Small intestine (tissue), 7 donors: ENCODE results near the gene ROR1. TPM values are rescaled to one million over a fixed set of nuclear protein-coding genes. Genes with fewer than 3 reads are reported as not detected.

Experiments
- DNase-seq, 2 donors: peaks; one replicate each; pipeline versions ENCODE4 v3.0.0 to v3.0.0-alpha.2; 2013
- FAIRE-seq: peaks from 2 replicates; lab custom pipeline; 2012; peaks lifted over from hg19 to GRCh38; lab: Jason Lieb, UNC
- H3K27ac ChIP-seq, 3 donors: one replicate each; pipeline ENCODE4 v1.5.1; 2013; ENCODE audit warnings: low read length in 2 of 3, mild to moderate bottlenecking in 2 of 3, control low read depth in 1 of 3, inconsistent platforms in 1 of 3, low read depth in 1 of 3, moderate library complexity in 1 of 3
- H3K27me3 ChIP-seq, 3 donors: one replicate each; pipeline ENCODE4 v1.6.1; 2013; ENCODE audit warnings: low read length in 3 of 3, inconsistent platforms in 1 of 3; ENCODE audit not compliant: control insufficient read depth in 3 of 3, insufficient read depth in 3 of 3
- H3K36me3 ChIP-seq, 3 donors: one replicate each; pipeline ENCODE4 v1.6.1; 2013; ENCODE audit warnings: low read length in 3 of 3, inconsistent platforms in 1 of 3, low read depth in 1 of 3, mild to moderate bottlenecking in 1 of 3, moderate library complexity in 1 of 3; ENCODE audit not compliant: control insufficient read depth in 3 of 3, insufficient read depth in 2 of 3
- H3K4me1 ChIP-seq, 3 donors: one replicate each; pipeline ENCODE4 v1.6.1; 2013; ENCODE audit warnings: low read length in 2 of 3, inconsistent platforms in 1 of 3, low read depth in 1 of 3, mild to moderate bottlenecking in 1 of 3, moderate library complexity in 1 of 3; ENCODE audit not compliant: control insufficient read depth in 3 of 3, insufficient read depth in 2 of 3
- H3K4me3 ChIP-seq, 3 donors: one replicate each; pipeline ENCODE4 v1.5.1; 2013; ENCODE audit warnings: low read length in 3 of 3, control low read depth in 1 of 3, inconsistent platforms in 1 of 3, low read depth in 1 of 3, mild to moderate bottlenecking in 1 of 3, moderate library complexity in 1 of 3
- H3K9me3 ChIP-seq, 2 donors: one replicate each; pipeline ENCODE4 v1.6.1; 2013; ENCODE audit warnings: low read depth in 1 of 2, low read length in 1 of 2; ENCODE audit not compliant: control insufficient read depth in 2 of 2, insufficient read depth in 1 of 2
- WGBS, 3 donors: extraction: QIAGEN DNeasy Blood & Tissue Kit; methylation state at CpG; one replicate each; pipeline ENCODE4 v1.1.7; 2013; 5-methylcytosine and 5-hydroxymethylcytosine counted together
- polyA plus RNA-seq, 4 donors: library from polyadenylated mRNA; stranded (reverse) in 3 of 4; unstranded in 1 of 4; fragments of 200-250 nt in 3 of 4; fragments of 120-200 nt in 1 of 4; gene quantifications; one replicate each; pipeline versions ENCODE4 v1.2.1 to v1.2.3, GENCODE V29; 2013
- donor health status: healthy with polysubstance abuse.
- donor health status: control.
- donor health status: control.
- donor health status: Bipolar disorder and iron deficiency.
- donor health status: healthy.

Gene ROR1
- polyA plus RNA-seq, 4 donors: 0.22 to 3.6 (median 3.2) TPM; not detected in 1

- H3K9me3 ChIP-seq: peaks cover 0 to 2% of the 10 kb centered on the region in 2 donors
- no peak for DNase-seq
- no peaks in the 10 kb centered on the region for H3K36me3 ChIP-seq
- 63 to 81% (median 71%) methylated on average over 8 of the region's 8 CpGs for WGBS, 3 donors
- no peak for FAIRE-seq
- H3K4me1 ChIP-seq: peaks cover 0 to 7% (median 0%) of the 10 kb centered on the region in 3 donors
- no peak overlapping the region for H3K4me3 ChIP-seq
- peaks cover 0 to 1% (median 0%) of the 10 kb centered on the region in 3 donors for H3K27me3 ChIP-seq
- H3K27ac ChIP-seq: peak overlapping the region in 1 of 3 donors; percentile 33
Measured at GRCh38 chr1:63892632-63893395, 119.0 kb downstream of the ROR1 start.

- Histone ChIP-seq H3K27ac (no peak overlapping the region), H3K36me3 (no peaks in the 10 kb centered on the region), H3K27me3 (peaks cover 0 to 2% (median 0%) of the 10 kb centered on the region in 3 donors), H3K4me1 (peaks cover 0 to 8% (median 0%) of the 10 kb centered on the region in 3 donors), H3K4me3 (no peak overlapping the region), H3K9me3 (peaks cover 0 to 4% of the 10 kb centered on the region in 2 donors)
- WGBS, 3 donors: 90 to 95% (median 94%) methylated on average over 3 of the region's 3 CpGs
- no peak for DNase-seq
- no peak for FAIRE-seq
Measured at GRCh38 chr1:63893976-63894375, 120.2 kb downstream of the ROR1 start.

DNA sequence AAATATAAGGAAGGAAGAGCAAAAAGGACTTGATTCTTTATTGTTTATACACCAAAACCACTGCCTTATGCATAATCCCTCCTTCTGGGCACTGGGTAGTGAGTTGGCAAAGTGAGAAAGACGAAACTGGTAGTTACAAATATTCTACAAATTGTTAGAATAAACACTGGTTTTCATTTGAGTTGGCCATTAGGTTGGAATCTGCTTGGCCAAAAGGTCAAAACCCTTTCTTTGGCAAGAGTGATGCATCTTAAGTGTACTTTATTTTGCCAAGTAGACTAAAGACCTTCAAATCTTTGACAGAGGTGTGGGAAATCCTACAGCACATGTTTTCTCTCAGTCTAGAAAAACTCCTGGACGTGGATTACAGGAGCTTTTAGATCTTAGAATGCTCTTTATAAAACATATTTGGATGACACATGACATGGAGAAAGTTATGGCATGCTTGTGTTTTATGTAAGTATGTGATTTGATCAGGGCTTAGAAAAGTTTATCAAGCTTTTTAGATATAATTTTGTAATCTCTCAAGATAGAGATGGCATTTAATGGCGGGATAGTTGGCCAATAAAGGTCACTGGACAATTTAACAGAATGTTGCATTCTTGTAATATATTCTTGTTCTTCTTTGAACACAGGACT is 120.9 kb downstream of the ROR1 start:
- Histone ChIP-seq H3K4me1 (peaks cover 0 to 8% (median 0%) of the 10 kb centered on the region in 3 donors), H3K27me3 (peaks cover 0 to 2% (median 0%) of the 10 kb centered on the region in 3 donors), H3K4me3 (no peak overlapping the region), H3K27ac (no peak overlapping the region), H3K36me3 (no peaks in the 10 kb centered on the region), H3K9me3 (peaks cover 0 to 4% of the 10 kb centered on the region in 2 donors)
- FAIRE-seq (no peak), DNase-seq (no peak)
- WGBS, 3 donors: 73 to 92% (median 74%) methylated on average over 3 of the region's 3 CpGs

DNA sequence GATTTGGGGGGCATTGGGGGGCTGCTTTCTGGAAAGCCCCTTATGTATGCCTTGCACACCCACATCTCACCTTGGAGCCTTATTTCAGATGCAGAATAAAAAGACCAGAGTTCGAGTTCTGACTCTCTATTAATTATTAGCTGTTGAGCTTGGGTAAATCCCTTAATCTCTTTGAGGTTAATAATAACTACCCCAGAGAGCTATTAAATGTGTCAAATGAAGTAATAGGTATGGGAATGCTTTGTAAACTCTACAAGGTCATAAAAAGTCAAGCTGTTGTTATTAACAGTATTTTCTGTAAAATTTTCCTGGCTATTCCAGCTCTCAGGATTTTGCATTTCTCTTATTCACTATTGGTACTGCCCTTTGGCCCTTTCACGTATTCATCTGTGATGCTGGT is 122.9 kb downstream of the ROR1 start:
- no peak overlapping the region for H3K27ac ChIP-seq
- H3K9me3 ChIP-seq: peaks cover 0 to 4% of the 10 kb centered on the region in 2 donors
- DNase-seq (no peak), FAIRE-seq (no peak)
- peaks cover 0 to 2% (median 0%) of the 10 kb centered on the region in 3 donors for H3K27me3 ChIP-seq
- no peaks in the 10 kb centered on the region for H3K36me3 ChIP-seq
- WGBS, 3 donors: 26 to 60% (median 35%) methylated on average over 2 of the region's 2 CpGs
- no peak overlapping the region for H3K4me3 ChIP-seq
- H3K4me1 ChIP-seq: peaks cover 0 to 11% (median 0%) of the 10 kb centered on the region in 3 donors

- no peak for FAIRE-seq
- H3K9me3 ChIP-seq: peaks cover 0 to 4% of the 10 kb centered on the region in 2 donors
- peaks cover 0 to 2% (median 0%) of the 10 kb centered on the region in 3 donors for H3K27me3 ChIP-seq
- 66 to 78% (median 74%) methylated on average over 6 of the region's 6 CpGs for WGBS, 3 donors
- H3K27ac ChIP-seq: no peak overlapping the region
- peaks cover 0 to 17% (median 0%) of the 10 kb centered on the region in 3 donors for H3K4me1 ChIP-seq
- no peak for DNase-seq
- no peaks in the 10 kb centered on the region for H3K36me3 ChIP-seq
- no peak overlapping the region for H3K4me3 ChIP-seq
Measured at GRCh38 chr1:63898428-63899196, 124.8 kb downstream of the ROR1 start.

DNA sequence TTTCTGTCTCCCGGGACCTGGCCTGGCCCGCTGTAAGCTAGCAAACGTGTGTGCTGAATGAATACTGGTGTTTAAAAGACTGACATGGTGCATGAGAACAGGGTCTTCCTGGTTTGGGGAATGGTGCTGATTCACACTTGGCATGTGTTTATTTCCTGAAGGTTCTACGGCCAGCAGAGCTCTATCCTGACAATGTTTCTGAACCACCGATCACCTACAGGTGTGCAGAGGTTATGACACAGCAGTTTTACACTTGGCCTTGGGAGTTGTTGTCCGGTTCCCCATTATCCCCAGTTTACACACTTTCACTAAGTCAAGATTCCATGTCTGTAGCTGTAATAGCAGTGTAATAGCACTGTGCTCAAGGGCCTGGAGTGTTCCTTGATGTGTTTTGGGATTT is 127.3 kb downstream of the ROR1 start:
- Histone ChIP-seq H3K27me3 (peaks cover 0 to 2% (median 0%) of the 10 kb centered on the region in 3 donors), H3K4me3 (no peak overlapping the region), H3K36me3 (no peaks in the 10 kb centered on the region), H3K4me1 (peaks cover 0 to 19% (median 0%) of the 10 kb centered on the region in 3 donors), H3K9me3 (peaks cover 0 to 4% of the 10 kb centered on the region in 2 donors), H3K27ac (no peak overlapping the region)
- FAIRE-seq: no peak
- WGBS, 3 donors: 65 to 77% (median 72%) methylated on average over 6 of the region's 6 CpGs
- DNase-seq: no peak

GRCh38 chr1:63902844-63903589 is 129.2 kb downstream of the ROR1 start:
- no peaks in the 10 kb centered on the region for H3K9me3 ChIP-seq
- H3K36me3 ChIP-seq: no peaks in the 10 kb centered on the region
- WGBS, 3 donors: 12 to 37% (median 20%) methylated on average over 4 of the region's 4 CpGs
- H3K4me3 ChIP-seq: no peak overlapping the region
- FAIRE-seq: no peak
- no peak overlapping the region for H3K27ac ChIP-seq
- peaks cover 2 to 22% (median 5%) of the 10 kb centered on the region in 3 donors for H3K4me1 ChIP-seq
- peak; percentile 49 to 86 for DNase-seq
- H3K27me3 ChIP-seq: no peaks in the 10 kb centered on the region
